HG02588 (cell line): ENCODE results near the gene ZC2HC1C.

Experiments used
- ATAC-seq: cut with Tn5 transposase; IDR thresholded peaks from one replicate; pipeline ENCODE4 v1.9.1; 2021; ENCODE audit warnings: mild to moderate bottlenecking, moderate library complexity; ENCODE audit not compliant: unreplicated experiment

ZC2HC1C gene

DNA sequence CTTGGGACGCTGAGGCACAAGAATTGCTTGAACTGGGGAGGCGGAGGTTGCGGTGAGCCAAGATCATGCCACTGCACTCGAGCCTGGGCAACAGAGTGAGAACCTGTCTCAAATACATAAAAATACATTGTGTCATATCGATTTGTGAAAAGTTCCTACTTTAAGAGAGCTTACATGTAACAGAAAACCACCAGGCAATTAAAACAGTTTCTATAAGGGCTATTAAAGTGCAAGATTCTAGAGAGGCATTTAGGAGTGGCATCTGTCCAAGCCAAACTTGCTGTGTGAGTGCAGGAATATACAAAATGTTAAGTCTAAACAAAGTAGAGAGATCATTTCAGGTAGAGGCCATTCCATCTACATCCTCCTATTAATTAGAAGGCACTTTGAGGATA lies 59.2 kb downstream of the ZC2HC1C start:
- no peak for ATAC-seq
